DMS 273 treated with DMSO at 0.1 percent for 48 hours (cell line): Measurements from ENCODE around the gene DKC1.
A peak's percentile ranks its signal among the peaks of the same experiment; 100 is the strongest.

Source experiments
- DNase-seq: peaks from one replicate; lab custom pipeline; 2025; lab: John Stamatoyannopoulos, UW

The DKC1 gene

DNA sequence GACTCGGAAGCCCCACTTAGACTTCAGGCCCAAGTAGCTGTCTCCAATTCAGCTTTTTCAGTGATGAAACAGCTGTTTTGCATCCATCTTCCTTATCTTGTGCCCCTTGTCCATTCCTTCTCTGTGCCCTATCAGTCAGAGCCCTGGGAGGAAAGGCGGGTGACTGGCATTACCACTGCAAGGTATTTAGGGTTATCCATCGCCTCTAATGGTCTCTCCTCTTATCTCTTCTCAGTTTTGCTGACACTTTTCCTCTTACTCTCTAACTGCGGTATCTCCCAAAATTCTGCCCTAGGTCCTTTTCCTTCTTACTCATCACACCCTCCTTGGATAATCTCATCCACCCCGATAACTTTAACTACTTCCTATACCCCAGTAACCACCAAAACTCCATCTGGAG, 25.5 kb upstream of the DKC1 start:
- DNase-seq: no peak

DNA sequence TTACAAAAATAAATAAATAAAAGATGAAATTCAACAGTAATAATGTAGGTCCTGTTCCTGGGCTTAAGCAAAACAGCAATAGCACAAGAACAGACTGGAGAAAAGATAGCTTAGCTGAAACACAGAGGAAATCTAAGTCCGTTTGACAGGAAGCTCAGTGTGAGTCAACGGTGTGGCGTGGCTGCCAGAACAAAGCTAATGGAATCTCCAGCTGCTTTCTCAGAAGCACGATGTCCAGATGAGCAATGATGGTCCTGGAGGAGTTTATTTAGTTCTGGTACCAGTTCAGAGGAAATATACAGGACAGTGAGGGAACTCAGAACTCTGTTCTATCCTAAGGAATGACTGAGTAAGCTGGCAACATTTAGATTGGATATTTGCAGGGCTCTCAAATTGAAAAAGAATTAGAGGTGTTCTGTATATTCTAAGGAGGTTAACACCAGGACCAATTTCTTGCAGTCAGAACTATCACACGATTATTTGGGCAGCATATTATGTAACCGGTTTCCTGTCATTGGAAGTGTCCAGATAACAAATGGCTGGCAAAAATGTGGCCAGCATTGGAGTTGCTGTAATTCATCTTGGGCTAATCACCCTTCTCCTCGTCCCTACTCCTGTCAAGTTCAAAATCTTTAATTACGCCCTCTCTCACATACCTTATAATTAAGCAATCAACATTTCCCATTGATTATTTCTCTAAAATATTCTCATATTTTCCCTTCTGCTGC, 24.5 kb upstream of the DKC1 start:
- DNase-seq: no peak

- DNase-seq: no peak
Observed at GRCh38 chrX:154739952-154740465, 22.7 kb upstream of the DKC1 start.

DNA sequence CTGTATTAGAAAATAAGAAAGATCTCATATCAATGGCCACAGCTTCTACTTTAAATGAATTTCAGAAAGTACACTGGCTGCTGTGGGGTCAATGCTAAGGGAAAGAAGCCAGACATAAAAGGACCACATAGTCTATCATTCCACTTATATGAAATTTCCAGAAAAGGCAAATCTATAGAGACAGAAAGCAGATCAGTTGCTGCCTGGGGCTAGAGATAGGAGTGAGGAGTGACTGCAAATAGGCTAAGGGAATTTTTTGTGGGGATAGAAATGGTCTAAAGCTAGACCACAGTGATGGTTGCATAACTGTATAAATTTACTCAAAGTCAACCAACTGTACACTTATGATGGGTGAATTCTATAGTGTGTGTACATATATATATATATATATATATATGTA, 20.1 kb upstream of the DKC1 start:
- no peak for DNase-seq

DNA sequence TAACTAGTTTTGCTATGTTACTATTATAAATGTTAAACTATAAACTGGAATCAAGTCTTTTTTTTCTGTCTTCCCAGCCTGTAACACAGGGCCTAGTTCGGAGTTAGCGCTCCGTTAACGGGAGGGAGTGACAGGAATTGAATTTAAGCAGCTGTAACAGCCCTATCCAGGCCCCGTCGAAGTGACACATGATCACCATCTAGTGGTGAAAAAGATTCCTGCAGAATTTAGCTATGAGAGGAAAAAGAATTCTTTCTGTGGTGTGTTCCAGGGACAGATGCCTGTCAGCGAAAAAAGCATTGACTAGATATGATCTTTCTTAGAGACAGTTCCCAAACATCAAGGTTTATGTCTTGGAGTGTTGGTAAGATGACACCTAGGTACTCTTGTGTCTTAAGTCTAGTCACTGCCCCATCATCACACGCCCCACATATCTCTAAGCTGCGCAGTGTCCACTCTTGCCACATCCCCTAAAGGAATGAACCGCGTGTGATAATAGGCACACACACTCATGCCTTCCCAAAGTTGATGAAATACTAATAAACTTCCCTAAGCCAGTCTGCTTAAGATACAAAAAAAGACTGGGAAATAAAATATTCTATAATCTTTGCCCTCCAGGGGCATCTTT, 13.8 kb upstream of the DKC1 start:
- DNase-seq: peak; percentile 28

DNA sequence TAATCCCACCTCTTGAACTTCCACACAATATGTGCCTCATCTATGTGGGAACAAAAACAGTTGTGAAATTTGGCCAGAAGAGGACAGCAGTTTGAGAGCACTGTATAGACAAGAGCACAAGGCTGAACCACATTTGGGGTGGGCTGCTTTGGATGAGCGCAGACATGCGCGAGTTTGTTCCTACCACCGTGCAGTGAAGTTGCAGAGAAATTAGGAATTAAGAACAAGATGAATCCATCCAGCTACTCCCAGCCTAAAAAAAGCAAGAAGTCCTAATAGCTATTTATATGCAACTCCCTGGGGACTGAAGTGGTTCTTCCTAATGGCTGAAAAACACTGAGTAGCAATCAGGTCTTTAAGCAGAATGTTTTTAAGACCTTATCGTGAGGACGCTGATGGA, 12.8 kb upstream of the DKC1 start:
- peak; percentile 17 for DNase-seq

DNA sequence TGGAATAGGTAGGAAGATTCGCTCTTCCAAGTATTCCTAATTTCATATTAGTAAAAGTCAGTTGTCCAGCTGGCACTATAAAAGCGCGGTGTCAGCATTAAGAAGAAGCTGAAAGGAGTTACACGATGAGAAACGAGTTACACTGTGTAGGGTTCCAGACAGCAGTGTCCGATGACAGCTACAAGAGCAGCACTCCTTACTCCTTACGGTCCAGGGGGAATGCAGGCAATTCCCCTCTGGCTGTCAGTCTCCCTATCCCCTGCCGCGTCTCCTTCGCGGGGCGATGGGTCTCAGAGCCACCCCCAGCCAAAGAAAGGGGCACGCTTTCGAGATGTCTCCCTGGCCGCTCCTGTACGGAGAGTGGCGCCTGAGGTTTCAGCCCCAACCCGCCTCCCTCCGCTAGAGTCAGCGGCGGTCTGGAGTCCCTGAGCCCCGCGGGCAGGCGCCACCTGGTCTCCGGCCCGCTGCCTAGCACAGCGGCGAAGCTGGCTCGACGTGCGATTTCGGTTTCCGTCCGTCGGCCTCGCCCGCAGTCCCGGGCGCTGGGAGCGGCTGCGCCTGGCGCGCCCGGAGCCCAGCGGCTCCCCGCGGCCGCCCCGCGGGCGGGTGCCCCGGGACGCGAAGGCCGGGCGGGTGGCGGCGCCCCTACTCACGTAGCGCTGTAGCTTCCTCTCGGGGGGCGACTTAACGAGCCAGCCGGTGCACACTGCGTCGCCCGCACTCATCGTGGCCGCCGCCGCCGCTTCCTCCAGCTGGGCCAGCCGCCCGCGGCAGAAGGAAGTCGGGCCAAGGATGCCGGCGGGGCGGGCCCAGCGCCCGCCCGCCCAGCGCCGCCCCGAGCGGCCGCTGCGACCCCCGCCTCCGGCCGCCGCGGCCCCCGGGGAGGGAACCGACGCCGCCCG, 12.1 kb upstream of the DKC1 start, which contains the start of gene GAB3:
Gene GAB3, minus strand, starts transcription at position 777 of the 902 bp plus-strand sequence. Its CDS starts 52 bp downstream, at position 725.
- no peak for DNase-seq

DNA sequence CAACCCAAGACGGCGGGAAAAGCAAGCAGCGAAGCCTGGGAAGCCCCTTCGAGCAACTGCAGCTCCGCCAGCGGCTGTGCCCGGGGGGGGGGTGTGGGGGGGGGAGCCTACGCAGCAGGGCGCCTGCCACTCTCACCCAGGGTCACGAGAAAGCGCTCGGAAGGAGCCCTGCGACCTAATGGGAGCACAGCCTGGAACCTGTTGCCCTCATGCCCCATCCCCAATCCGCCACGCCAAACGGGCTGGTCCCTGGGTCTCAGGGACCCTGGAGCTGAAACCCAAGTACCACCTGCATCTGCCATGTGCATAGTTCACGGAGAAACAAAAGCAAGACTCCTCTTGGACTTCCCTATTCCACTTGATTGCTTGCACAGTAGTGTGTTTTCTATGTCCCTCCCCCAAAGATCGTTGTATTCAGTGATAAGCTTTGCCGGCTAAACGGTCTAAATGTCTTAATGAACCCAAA, 11.4 kb upstream of the DKC1 start:
- no peak for DNase-seq

DNA sequence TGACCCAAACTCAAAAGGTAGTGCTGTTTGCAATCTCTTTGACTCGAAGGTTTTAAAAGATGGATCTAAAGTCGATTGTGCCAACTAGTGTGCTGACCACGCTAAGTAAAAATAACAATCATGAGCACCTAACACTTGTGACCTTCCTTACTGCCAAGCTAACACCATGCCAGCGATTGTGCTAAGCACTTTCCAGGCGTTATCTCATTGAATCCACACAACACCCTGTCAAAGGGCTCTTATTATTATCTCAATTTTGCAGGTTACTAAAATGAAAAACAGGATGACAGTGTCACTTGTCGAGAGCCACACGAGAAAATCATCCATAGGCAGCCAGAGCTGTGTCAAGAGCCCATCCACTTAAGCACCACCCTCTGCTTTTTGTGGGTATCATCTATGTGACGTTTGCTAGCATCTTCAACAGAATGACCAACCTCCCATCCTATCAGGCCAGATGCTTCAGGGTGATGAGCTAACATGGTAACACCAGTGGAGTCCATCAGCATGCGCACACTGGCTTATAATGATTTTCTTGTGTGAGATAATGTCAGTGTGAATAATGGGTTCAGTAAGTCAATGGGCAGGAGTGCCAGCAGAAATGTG, 10.9 kb upstream of the DKC1 start:
- peak; percentile 78 for DNase-seq

GRCh38 chrX:154758696-154759095, 4.0 kb upstream of the DKC1 start:
- DNase-seq: no peak

- DNase-seq: no peak
Observed at GRCh38 chrX:154761977-154762536, 607 bp upstream of the DKC1 start.

- no peak for DNase-seq
Observed at GRCh38 chrX:154774622-154775021, 12.0 kb downstream of the DKC1 start.

GRCh38 chrX:154775419-154776349, 13.0 kb downstream of the DKC1 start:
- no peak for DNase-seq

DNA sequence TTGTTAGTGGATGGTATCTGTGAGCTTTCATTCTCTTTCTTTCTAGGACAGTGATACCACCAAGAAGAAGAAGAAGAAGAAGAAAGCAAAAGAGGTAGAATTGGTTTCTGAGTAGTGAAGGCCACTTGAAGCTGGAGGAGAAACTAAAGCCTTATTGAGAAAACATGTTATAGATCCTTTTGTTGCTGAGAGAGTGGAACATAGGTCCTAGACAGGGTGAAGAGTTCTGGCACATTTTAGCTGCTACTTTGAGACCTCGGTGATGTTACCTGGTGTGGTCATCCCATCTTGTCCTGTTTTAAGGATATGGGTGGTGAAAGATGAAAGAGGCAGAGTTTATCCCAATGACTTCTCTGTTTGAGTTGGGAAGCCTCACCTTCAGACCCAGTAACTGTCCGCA, 14.1 kb downstream of the DKC1 start:
- no peak for DNase-seq

DNA sequence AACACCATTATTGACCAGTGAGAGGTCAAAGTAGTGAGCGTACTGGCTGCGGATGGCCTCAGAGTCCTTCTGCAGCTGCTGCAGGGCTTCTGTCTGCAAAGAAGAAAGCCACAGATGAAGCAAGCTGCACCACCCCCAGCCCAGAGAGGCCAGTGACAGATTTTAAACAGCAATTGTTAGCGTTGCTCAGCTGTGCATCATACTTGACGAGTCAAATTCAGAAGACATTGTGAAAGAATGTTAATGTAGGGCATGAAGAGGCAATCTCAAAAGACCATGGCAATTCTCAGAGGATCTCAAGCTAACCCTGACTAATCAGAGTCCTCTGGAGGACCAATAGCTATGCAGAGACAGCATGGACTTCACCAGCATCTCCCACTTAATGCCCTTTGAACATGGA, 16.6 kb downstream of the DKC1 start:
- no peak for DNase-seq

DNA sequence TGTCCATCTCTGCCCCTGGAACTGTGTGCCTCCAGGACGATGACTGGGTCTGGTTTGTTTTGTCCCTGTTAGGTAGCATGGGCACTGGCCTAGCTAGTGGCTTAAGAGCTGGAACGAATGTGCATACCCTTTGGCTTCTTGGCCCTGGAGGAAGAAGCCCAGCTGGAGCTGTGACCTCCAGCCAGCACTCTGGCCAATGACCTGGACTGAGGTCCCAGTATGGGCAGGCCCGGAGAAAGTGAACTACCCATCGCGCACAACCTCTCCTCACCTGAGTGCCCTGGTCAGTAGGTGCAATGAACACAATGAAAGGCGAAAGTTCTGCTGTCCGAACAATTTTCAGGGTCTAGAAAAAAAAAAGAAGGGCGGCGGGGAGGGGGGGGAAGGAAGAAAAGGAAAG, 18.3 kb downstream of the DKC1 start:
- no peak for DNase-seq

DNA sequence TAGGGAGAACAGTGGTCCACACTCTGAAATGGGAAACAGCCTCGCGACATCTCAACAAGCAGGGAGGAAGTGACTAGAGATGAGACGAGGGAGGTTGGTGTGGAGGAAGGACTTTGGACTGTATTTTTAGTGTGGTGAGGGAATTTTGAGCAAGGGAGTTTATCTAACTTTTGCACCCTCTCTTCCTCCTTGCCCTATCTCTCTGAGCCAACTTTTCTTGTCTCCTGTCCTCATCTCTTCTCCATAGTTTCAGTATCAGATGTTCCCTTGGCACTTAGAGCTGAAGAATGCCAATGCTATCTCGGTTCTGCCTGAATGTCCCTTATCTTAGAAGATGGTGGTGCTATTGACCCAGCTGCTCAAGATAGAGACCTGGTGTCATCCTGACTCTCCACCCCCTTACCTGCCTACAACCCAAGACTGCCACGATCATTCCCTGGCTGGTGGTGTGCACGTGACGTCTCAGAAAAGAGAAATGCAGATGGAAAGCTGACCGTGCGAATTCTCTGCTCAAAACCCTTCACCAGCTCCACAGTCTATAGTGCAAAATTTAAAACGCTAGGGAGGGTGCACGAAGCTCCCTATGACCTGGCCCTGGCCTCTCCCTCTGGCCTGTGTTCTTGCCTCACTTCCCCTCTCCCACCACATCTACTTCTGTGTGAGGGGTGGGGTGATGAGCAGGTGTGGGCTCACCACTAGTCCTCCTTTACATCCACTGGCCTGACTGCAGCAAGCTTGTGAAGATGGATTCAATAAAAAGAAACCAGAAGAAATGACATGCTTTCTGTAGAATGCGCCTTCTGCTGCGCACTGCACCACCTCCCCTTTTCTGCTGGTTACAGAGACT, 21.7 kb downstream of the DKC1 start:
- no peak for DNase-seq

DNA sequence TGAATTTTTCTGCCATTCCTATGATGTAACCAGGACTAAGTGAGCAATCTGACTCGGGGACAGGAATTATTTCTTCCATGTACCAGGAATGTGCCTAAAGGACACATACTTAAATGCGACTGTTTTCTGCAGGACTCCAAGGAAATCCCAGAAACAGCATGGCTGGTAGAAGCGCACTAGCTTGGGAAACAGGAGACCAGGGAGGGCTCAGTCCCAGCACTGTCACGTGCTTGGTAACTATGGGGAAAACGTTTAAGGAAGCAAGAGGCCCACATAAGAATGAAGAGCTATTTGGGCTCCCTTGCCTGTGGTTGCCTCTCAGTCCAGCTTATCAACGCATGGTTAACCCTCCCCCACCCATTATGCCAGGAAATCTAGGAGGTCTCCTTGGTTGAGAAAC, 23.1 kb downstream of the DKC1 start:
- no peak for DNase-seq

GRCh38 chrX:154791467-154791866, 28.8 kb downstream of the DKC1 start:
- no peak for DNase-seq

DNA sequence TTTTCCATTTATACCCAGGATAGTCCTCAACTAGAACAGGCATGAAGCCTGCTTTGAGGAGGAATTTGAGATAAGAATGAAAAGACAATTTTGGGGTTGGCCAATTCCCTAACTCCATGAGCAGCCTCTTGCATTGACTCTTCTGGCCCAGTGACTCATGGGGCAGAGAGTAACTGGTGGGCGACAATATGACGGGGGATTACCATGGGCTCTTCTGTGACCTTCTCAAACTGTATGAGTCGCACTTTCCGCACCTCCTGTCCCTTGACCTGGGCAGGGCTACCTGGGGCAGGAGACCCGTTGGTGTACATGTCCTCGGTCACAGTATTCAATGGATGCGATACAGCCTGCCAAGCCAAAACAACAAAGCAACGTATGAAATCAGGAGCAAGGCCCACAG, 29.3 kb downstream of the DKC1 start:
- DNase-seq: no peak
